D341Med (cell line): ENCODE measurements around the gene PAM.
"Not testable (repeated sequence)": the region's sequence is repeated elsewhere in the genome, so short reads cannot be mapped to it uniquely, and the experiment has no call there.

Source experiments
- DNase-seq: peaks from one replicate; pipeline ENCODE4 v3.0.0; 2012; ENCODE audit warnings: low spot score

Gene PAM

DNA sequence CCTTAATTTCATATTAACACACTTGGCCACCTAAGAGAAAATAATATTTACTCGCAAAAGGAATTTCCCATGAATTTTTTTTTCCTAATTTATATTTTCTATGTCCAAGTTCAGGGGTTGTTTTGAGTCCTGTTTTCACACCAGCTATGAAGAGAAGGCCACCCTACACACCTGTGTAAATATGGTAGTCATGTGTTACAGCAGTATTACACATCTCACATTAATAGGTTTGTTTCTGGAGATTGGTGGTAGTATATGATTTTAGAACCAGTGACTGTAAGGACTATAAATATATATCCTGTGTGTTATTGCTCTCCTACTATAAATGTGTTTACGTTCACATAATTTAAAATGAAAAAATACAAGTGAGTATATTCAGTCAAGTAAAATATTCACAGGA lies 147.5 kb downstream of the PAM start:
- no peak for DNase-seq

DNA sequence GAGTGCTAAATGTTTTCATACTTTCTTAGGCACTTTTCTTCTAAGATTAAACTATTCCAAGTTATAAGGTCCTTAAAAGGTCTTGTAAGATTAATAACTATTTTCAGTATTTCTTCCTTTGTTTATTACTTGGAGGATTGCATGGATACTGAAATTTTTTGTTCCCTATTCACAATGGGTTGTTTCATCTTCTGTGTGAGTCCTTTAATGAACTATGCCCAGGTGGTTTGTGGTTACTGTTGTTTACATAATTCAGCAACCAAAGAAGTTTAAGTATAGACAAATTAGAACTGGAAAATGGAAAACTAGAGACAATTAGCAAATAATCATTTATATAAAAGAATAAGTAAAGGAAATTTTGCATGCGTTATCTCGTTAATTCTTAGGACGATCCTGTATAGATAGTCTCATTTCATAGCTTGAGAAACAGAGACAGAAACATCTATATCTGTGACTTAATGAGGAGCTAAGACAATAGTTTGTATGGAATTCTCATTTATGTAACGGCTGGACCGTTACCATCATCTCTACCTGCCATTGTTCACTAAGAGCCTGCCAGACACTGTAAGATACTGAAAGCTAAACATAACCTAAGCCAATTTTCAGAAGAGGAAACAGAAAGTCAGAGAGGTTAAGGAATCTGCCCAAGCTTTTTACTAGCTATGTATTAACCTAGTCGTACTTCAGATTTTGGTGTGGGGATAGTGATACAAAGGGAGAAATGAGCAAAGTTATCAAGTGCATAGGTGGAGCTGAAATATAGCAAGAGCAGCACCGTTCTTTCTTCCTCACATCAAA lies 148.2 kb downstream of the PAM start:
- DNase-seq, result no peak

DNA sequence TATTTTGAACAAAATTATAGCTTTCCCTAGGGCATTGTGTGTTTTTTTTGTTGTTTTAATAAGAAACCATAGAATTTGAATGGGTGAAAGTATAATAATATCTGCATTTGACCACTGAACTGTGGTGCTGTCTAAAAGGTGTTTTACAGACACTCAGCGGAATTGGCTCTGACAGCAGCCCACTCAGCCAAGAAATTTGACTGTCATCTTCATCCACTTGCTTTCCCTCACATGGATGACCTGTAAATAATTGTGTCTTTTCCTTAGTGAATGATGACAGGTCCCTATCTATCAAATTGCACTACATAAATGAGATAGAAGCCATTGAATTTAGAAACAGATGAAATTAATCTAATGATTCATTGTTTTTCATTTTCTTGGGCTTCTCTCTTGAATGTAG lies 150.0 kb downstream of the PAM start:
- DNase-seq, result no peak

DNA sequence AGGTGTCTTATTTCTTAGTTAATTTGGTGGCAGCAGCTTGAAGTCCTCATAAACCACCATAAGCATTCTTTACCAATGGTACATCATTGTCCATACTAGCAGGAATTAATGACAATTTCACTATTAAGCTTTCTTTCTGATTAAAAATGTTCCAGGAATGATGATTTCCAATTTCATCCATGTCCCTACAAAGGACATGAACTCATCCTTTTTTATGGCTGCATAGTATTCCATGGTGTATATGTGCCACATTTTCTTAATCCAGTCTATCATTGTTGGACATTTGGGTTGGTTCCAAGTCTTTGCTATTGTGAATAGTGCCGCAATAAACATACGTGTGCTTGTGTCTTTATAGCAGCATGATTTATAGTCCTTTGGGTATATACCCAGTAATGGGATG lies 152.0 kb downstream of the PAM start:
- not testable (repeated sequence) for DNase-seq

DNA sequence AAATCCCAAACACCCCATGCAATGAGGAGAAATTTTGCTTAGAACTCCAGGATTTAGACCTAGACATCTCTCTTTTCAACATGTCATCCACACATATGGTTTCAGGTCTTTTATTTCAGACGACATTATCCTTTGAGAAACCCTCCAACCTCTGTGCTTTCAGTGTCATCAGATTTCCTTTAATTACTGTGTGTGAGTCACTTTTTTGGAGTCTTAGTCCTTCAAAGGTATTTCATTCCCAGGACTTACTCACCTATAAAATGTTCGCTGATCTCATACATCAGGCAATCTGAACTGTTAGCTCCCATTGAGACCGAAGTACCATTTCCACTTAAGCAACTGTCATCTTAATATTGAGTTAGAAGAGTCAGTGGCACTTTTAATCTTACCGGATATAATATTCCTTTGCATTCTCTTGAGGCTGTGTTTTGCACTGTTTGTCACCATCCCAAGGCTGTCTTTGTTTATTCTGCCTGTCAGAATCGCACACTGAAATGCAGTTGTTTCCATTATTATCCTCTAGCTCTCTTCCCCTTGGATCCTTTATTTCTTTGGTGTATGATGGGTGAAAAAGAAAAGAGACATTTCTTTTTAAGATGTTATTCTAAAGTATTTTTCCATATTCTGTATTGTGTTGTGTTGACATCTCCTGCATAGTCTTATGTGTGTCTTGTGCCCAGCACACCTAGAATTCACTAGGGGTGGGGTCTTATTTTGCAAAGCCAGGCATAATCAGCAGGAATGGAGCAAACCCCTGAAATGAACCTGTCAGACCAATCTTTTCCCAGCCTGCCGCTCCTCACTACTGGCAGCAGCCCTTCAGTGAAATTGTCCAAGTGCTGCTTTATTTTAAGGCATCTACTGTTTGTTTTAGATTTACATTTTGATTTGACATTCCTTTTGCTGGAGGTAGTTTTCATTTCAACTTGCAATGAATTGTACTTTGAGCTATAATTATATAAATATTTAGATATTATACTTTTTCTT lies 155.4 kb downstream of the PAM start:
- no peak for DNase-seq

DNA sequence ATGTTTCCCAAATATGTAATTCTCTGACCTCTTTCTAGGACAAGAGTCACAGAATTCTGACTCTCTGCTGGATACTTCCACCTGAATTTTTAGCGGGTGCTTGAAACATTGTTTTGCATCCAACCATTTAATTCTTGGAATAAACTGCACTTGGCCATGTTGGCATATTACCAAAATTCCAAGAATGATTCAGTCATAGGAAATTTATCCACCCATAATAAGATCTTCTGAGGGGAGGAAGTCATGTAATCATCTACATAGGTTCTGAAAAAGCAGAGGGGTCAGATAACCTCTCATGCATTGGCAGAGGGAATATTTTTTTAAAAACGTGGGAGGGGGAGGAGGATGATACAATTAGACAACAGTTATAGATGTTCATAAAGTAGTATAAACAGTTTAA lies 156.9 kb downstream of the PAM start:
- DNase-seq, result no peak

DNA sequence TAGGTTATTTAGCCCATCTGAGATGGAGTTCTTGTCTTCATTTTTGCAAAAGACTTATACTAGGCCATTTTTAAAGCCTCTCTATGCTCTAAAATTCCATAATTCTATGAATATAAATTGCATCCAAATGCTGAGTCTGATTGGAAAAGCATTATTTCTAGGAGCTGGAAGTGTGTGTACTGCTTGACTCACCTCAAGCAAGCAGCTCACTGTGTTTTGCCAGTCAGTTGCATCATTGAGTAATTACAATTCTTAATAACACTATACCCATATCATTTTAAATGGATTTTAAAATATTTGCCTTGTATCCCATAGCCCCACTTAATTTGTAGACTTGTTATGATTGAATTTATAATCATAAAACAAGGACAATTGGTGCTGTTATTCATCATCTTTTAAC lies 161.0 kb downstream of the PAM start:
- DNase-seq, result no peak

DNA sequence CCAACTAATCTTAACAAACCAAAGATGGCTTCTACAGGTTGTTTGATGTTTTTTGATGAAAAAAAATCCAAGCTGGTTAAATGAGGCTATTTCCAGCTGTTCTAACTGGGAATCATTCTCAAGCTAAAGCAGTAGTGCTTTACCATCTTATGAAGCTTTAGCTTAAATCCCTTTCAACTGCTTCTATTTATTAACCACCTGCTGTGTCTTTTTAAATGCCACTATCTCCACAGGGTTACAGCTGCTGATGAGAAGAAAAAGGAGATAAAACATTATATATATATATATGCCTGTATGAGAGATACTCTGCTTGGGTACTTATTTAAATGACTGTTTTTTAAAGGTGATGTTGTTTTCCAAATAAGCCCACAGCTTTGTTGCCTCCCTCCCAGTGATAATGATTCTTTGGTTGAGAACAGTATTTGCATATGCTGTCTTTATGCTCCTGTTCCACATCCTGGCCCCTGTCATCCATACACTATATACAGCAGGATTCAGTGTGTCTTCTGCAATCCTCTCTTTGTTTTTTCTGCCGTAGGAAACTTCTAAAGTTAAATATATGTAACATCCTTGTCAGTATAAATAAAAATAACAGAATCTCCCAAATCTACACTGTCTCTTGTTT lies 164.0 kb downstream of the PAM start:
- DNase-seq, result no peak

DNA sequence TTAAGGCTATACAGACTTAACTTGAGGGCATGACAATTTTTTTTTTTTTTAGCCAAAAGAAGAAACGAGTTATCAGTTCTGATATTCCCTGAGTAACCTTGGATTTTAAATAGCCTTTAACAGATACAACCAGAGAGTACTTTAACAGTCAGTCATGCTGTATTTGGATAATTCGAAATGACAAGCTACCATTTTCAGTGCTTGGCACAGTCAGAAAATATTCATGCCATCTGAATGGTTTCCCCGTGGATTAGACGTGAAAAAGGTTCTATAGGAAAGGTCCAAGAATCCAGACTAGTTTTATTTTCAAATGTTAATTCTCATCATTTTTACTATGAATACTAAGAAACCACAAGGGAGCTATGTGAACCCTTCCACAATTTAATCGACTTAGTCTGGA lies 165.7 kb downstream of the PAM start:
- no peak for DNase-seq

DNA sequence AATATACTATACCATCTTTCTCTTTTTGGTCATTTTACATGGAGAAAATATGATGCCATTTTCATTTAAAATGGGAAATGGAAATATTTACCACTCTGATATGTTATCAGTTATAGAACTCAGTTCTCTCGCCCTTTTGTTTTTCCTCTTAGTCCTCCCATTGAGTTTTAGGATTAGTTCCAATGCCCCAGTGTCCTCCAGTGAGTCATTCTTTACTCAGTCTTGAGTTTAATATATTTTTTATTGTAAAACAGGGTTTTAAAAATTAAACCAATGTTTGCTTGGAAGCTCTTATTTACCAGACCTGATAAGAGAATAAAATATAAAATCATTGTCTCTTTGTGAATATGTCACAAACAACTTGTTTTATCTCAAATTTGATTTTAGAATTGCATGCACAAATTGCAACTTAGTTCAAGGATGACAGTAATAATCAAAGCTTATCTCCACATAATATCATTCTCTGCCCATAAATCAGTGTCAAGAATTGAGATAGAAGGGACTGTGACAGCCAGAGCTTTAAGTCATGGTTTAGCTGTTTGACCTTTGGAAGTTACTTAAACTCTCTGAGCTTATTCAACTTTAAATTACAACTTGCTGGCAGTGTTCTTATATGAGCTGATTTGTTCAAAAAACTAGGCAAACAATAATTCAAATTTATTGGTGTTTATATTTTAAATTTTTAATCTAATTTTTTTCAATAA lies 166.4 kb downstream of the PAM start:
- no peak for DNase-seq

DNA sequence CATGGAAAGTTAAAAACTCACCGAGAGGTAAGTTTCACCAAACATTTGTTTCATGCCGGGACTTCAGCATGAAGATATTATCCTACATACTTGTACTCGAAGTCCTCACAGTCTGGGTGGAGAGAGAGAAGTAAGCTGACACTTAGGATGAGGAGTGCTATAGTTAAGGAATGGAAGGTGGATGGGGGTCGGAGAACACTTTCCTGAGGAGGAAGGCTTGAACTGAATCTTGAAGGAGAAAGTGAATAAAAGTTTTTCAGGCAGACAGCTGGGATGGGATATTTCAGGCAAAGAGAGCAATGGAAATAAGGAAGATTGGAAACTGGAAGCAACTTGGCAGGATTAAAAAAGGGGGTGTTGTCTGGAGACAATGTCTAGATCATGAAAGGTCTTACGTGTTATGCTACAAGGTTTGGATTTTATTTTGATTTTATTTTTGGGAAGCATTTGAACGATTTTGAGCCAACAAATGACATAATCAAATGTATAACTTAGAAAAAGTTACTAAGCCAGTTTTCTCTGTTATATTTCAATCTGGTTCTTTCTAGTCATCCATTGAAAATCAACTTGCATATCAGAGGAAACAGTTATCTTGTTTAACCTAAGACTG lies 167.1 kb downstream of the PAM start:
- DNase-seq, result no peak

DNA sequence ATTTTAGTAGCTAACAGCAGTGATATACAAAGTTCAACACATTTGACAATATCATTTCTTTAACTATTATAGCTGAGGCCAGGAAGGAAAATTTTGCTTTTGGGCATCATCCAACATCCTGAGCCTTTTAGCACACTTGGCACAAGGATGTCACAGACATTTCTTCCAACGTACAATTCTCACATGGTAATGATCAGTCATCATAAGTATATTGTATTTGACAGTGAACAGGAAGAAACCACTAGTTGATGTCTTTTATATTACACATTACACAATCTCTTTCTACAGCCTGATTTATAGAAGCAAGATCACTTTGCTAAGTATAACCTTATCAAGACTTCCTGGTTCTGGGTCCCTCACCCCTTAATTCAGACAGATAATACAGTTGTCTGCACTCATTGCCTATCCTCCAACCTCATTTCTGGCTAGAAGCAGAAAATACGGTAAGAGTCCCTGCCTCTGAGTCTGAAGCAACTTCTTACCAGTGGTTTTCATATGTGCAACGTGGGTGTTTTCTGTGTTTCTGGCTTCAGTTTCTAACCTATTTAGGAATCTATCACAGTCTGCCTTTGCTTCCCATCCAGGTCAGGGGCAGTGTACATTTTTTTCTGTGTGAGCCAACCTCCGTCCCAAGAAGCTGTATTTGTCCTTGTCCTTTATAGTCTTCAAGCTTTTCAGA lies 167.8 kb downstream of the PAM start:
- DNase-seq, result no peak

DNA sequence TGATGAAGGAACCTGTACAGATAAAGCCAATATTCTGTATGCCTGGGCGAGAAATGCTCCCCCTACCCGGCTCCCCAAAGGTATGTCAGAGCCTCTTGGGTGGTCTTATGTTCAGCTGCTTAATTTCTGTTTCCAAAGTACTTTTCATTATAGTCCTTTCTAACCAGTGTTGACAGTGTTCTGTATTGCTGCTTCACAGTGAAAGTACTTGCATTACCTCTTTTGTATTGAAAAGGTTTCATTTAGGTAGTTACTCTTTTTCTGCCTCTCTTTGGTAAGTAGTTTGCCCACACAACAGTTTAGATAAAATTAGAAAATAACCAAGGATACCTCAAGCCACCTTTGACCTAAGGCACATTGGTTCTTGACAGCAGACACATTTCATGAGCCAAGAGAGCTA lies 169.9 kb downstream of the PAM start:
- no peak for DNase-seq

DNA sequence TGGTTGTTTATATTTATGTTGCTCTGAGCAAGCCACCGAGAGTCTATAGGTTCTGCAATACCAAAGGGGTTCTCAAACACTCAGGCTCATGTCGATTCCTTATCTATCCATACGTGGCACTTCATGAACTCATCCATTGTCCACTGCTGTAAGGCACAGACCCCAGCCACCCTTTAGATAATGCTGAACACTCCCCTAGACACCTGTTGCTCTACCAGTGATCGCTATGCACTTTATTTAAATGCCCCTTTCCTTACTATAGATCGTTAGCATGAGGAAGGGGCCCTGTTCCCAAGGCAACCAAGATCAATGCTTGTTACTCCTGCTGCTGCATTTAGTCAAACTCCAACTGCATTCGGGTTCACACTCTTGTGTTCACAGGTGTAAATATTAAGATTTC lies 171.9 kb downstream of the PAM start:
- no peak for DNase-seq

DNA sequence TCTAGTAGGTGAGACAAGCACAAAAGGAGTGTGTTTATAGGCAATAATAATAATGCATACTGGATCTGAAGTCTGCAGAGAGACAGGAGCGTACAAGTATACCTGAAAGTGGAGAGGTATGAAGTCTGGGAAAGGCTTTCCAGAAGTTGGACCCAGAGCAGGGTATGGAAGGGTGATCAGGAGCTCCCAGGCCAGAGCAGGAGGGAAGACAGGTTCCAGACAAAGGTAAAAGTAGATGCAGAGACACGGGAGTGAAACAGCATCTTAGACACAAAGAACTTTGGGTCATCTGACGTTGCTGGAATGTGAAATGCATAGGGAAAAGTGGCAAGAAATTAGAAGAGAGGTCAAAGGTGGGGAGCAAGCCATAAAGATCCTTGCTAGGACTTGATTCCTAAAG lies 175.1 kb downstream of the PAM start:
- no peak for DNase-seq

DNA sequence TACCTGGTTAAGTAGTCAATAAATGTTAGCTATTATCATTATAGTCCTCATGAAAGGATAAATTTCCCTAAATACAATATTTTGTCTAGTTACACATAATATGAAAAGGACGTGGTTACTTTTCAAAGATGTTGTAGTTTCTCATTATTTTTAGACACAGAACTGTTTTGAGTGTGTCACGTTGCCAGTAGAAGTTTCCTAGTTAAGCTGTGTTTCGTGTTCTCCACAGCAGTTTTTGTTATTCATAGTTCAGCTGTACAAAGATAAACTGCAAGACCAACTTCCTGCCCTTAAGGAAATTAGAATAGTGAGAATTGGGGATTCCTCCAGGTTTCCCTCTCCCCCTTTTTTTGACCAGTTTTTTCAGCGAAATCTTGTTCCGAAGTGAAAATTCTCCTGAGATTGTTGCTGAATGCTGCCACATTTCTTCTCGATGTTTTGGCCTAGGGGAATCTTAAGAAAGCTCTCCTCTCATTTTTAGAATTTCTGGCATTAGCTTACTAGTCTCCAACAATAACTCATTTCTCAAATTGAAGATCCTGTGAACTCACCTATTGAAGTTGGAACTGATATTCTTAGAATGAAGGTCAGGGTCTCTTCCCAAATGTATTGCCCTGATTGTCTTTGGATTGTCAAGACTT lies 176.1 kb downstream of the PAM start:
- DNase-seq, result no peak

DNA sequence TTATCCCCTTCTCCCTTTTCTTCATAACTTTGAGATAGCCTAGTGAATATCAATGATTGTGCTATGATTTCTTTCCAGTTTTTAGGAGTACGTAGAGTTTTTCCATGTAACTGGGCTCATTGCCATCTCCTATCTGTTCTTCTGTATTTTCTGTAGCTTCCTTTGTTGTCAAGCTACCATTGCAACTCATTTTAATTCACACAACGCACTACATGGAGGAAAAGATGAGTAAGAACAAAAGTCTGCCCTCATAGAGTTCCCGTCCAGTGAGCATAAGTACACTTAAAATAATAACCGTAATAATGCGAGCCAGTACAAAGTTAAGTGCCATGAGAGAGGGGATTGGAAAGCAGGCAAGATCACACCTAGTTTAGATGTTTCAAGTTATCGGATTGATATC lies 177.7 kb downstream of the PAM start:
- no peak for DNase-seq

DNA sequence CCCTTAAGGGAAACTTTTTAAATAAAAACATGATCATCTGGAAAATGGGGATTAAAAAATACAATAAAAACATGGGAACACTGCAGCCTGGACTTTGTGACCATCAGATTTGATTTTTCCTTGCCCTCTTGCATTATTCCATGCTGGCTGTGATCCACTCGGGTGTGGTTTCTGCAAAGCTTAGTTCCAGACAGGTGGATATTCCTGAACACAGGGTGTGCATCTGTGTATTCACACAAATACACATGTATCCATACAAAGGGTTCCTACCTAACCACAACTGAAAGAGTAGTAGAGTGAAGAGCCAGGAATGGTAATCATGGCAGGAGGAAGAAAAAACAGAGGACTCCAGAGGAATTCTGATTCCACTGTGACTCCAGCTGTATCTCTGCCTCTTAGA lies 178.2 kb downstream of the PAM start:
- DNase-seq, result no peak

DNA sequence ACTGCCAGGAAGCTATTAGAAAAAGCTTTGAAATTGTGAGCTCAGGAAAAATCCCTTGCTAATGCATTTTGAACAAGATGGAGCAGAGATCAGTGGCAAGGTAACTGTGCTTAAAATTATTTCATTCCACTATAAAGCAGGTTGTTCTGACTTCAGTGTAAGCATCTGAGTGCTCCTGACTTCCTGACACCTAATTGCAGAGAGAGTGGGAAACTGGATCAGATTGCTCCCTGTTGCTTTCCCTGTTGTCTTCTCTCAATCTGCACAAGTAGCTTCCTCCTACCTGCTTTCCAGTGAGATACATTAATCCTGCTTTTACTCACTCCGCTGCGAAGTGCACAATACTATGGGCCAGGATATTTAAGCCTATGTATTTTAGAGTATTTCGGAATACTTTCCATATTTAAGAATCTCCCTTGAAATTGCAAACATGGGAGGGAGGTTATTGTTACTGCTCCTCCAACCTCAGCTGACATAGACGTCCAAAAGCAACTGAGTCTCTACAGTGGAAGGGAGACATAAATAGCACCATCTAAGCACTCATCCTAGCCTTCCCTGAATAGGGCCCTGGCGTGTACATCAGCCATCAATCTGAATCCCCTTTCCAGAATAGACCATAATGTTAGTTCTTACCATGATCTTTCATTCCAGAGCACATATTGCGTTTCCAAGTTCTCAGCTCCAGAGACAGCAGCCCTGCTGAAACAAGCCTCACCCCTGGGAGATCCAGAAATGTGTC lies 178.8 kb downstream of the PAM start:
- DNase-seq, result no peak

DNA sequence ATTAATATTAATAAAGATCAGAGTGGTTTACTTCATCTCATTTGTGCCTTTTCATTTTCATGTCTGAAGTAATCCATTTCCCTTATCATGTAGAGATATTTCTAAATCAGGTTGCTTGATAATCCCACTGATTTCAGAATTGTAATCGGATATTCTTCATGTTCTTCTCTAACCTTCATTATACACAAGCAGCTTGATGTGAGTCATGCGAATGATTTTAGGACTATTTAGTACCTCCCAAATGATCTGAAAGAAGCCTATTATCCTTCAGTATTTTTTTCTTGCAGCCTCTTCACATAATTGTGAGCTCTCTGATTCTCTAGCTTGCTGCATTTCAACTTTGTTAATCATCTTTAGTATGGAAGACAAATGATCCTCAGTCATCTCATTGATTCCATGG lies 182.8 kb downstream of the PAM start:
- no peak for DNase-seq
